ENCODE measurements around the gene HINT1. TPM values are rescaled to one million over a fixed set of nuclear protein-coding genes. Genes with fewer than 3 reads are reported as not detected.

The HINT1 gene
- polyA plus RNA-seq, 3 donors = 148 to 223 (median 191) TPM

DNA sequence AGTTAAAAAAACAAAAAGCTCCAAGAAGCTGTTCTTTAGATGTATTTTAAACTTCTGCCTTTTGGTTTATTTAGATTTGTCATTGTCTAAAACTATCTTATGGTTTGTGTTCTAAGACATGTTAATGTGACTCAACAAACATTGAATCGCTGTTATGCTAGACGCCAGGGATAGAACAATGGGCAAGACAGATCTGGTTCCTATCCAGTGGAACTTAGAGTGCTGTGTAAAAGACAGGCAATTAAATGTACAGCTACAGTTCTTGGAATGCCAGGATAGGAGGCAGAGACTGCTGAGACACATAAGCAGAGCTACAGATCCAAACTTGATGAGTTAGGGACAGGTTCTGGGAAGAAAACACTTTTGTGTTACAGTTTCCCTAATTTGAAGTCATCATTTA is 28.1 kb upstream of the HINT1 start:
- Histone ChIP-seq H3K9ac (ENCODE audit: insufficient read depth, low read length, poor library complexity, severe bottlenecking) (no peak overlapping the region), H2AFZ (ENCODE audit: insufficient read depth, low read depth, low read length, poor library complexity, severe bottlenecking) (no peak overlapping the region), H3K4me2 (replicated peaks; ENCODE audit: extremely low read depth, low read length, poor library complexity, severe bottlenecking) (no peak overlapping the region), H3K36me3 (replicated peaks in 1 of 2; ENCODE audit: control insufficient read depth in 1 of 2, insufficient read depth in 2 of 2, low read length in 2 of 2) (no peaks in the 10 kb centered on the region), H3K9me3 (replicated peaks in 1 of 2; ENCODE audit: control insufficient read depth in 1 of 2, insufficient read depth in 1 of 2, low read length in 2 of 2) (no peaks in the 10 kb centered on the region), H3K27me3 (ENCODE audit: control insufficient read depth in 2 of 2, insufficient read depth in 2 of 2, low read length in 2 of 2) (no peaks in the 10 kb centered on the region), H3K79me2 (ENCODE audit: insufficient read depth, low read length) (no peaks in the 10 kb centered on the region), H3K27ac (ENCODE audit: low read depth in 1 of 2, low read length in 2 of 2) (no peak overlapping the region), H3K4me1 (ENCODE audit: control insufficient read depth in 1 of 2, insufficient read depth in 2 of 2, low read length in 2 of 2) (peaks cover 0 to 8% of the 10 kb centered on the region in 2 donors), H3K4me3 (replicated peaks in 1 of 3; ENCODE audit: low read depth in 2 of 3, low read length in 3 of 3) (no peak overlapping the region), H4K20me1 (ENCODE audit: insufficient read depth, low read length) (no peaks in the 10 kb centered on the region)
- Mint-ChIP-seq H3K4me3 (no peak overlapping the region), H3K27me3 (ENCODE audit: low read depth in 3 of 3) (no peaks in the 10 kb centered on the region), H3K27ac (no peak overlapping the region), H3K9me3 (peaks cover 0 to 1% (median 0%) of the 10 kb centered on the region in 7 donors), H3K36me3 (peaks cover 7% of the 10 kb centered on the region in 2 donors), H3K4me1 (peaks cover 9% of the 10 kb centered on the region)
- TF ChIP-seq, protein P1, sequence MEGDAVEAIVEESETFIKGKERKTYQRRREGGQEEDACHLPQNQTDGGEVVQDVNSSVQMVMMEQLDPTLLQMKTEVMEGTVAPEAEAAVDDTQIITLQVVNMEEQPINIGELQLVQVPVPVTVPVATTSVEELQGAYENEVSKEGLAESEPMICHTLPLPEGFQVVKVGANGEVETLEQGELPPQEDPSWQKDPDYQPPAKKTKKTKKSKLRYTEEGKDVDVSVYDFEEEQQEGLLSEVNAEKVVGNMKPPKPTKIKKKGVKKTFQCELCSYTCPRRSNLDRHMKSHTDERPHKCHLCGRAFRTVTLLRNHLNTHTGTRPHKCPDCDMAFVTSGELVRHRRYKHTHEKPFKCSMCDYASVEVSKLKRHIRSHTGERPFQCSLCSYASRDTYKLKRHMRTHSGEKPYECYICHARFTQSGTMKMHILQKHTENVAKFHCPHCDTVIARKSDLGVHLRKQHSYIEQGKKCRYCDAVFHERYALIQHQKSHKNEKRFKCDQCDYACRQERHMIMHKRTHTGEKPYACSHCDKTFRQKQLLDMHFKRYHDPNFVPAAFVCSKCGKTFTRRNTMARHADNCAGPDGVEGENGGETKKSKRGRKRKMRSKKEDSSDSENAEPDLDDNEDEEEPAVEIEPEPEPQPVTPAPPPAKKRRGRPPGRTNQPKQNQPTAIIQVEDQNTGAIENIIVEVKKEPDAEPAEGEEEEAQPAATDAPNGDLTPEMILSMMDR (IDR thresholded peaks at IDR 0.05) = no peak
- DNase-seq = no peak
- WGBS (ENCODE audit: insufficient coverage) = 93% methylated on average over 2 of the region's 2 CpGs
- intact Hi-C loops (cut with micrococcal nuclease) = no loop called here

DNA sequence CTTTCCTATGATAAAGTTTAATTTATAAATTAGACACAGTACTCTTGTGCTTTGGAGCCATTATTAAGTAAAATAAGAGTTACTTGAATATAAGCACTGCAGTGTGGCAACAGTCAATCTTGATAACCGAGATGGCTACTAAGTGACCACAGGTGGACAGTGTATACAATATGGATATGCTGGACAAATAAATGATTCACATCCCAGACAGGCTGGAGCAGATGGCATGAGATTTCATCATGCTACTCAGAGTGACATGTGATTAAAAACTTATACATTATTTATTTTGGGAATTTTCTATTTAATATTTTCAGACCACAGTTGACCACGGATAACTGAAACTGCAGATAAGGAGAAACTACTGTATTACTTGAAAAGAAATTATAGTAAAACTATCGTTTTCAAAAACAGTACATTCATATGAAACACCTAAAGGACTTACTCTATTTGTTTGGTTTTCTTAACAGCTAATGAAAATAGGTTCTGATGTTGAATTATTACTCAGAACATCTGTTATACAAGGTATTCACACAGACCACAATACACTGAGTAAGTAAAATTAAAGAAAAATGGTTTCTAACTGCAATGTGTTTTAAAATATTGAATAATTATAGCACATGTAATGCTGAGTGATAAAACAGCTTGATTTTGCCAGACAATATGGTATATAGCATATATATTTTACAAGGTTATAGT is 21.7 kb upstream of the HINT1 start:
- DNase-seq = no peak
- whole genome bisulfite sequencing (ENCODE audit: insufficient coverage) = no CpG with 5 or more reads among the region's 3 CpGs
- H3K4me1 Mint-ChIP-seq = peaks cover 5% of the 10 kb centered on the region
- Histone ChIP-seq H3K4me1 (ENCODE audit: control insufficient read depth in 1 of 2, insufficient read depth in 2 of 2, low read length in 2 of 2) (peaks cover 0 to 5% of the 10 kb centered on the region in 2 donors), H3K9ac (ENCODE audit: insufficient read depth, low read length, poor library complexity, severe bottlenecking) (no peak overlapping the region), H3K4me2 (replicated peaks; ENCODE audit: extremely low read depth, low read length, poor library complexity, severe bottlenecking) (no peak overlapping the region), H3K27ac (ENCODE audit: low read depth in 1 of 2, low read length in 2 of 2) (no peak overlapping the region), H3K79me2 (ENCODE audit: insufficient read depth, low read length) (no peaks in the 10 kb centered on the region), H3K36me3 (replicated peaks in 1 of 2; ENCODE audit: control insufficient read depth in 1 of 2, insufficient read depth in 2 of 2, low read length in 2 of 2) (no peaks in the 10 kb centered on the region), H3K27me3 (ENCODE audit: control insufficient read depth in 2 of 2, insufficient read depth in 2 of 2, low read length in 2 of 2) (no peaks in the 10 kb centered on the region), H2AFZ (ENCODE audit: insufficient read depth, low read depth, low read length, poor library complexity, severe bottlenecking) (no peak overlapping the region), H3K4me3 (replicated peaks in 1 of 3; ENCODE audit: low read depth in 2 of 3, low read length in 3 of 3) (no peak overlapping the region), H4K20me1 (ENCODE audit: insufficient read depth, low read length) (no peaks in the 10 kb centered on the region), H3K9me3 (replicated peaks in 1 of 2; ENCODE audit: control insufficient read depth in 1 of 2, insufficient read depth in 1 of 2, low read length in 2 of 2) (no peaks in the 10 kb centered on the region)
- H3K4me3 Mint-ChIP-seq = no peak overlapping the region
- peaks cover 0 to 3% (median 0%) of the 10 kb centered on the region in 7 donors for H3K9me3 Mint-ChIP-seq
- intact Hi-C loops (cut with micrococcal nuclease) = no loop called here
- H3K27ac Mint-ChIP-seq = no peak overlapping the region
- peaks cover 10 to 20% of the 10 kb centered on the region in 2 donors for H3K36me3 Mint-ChIP-seq
- TF ChIP-seq, protein P1 (IDR thresholded peaks at IDR 0.05) = no peak
- H3K27me3 Mint-ChIP-seq (ENCODE audit: low read depth in 3 of 3) = no peaks in the 10 kb centered on the region

Measured in CD14-positive monocyte (primary cell).